HepG2 (cell line): ENCODE measurements around the gene SCYL1. TPM values are rescaled to one million over a fixed set of nuclear protein-coding genes. Genes with fewer than 3 reads are reported as not detected.

Source experiments
- DMAP1 ChIP-seq: IDR thresholded peaks from 2 replicates; pipeline ENCODE4 v1.6.1; 2016
- KLF16 ChIP-seq, 2 experiments: sonication (generic) in 1 of 2; formaldehyde crosslinking in 1 of 2; IDR thresholded peaks; 2 replicates each; pipeline versions ENCODE4 v1.6.1 to v1.8.0; 2016 to 2023; ENCODE audit warnings: missing genetic modification reagents in 2 of 2, missing compliant biosample characterization in 1 of 2
- PCBP1 ChIP-seq: fragments of 200-400 bp; formaldehyde crosslinking; IDR thresholded peaks from 2 replicates; pipeline ENCODE4 v1.6.1; 2017; ENCODE audit warnings: mild to moderate bottlenecking, low read depth, low read length, borderline replicate concordance
- SRF ChIP-seq: IDR thresholded peaks from 2 replicates; pipeline ENCODE4 v1.6.1; 2011; ENCODE audit warnings: mild to moderate bottlenecking, low read depth, low read length, moderate library complexity
- polyA plus RNA-seq, 8 experiments: library from polyadenylated mRNA; depleted of rRNA in 3 of 8; stranded (reverse) in 7 of 8; unstranded in 1 of 8; fragments of >200 nt; fragmentation: Illumina TruSeq in 4 of 8; extraction: Trizol in 4 of 8; gene quantifications; 2 replicates each; pipeline versions ENCODE4 v1.2.1 to v1.2.3, GENCODE V29; 2011 to 2016; ENCODE audit warnings: low read depth in 4 of 8, missing spikeins in 1 of 8, mixed read lengths in 1 of 8; ENCODE audit not compliant: insufficient read depth in 1 of 8
- total RNA-seq, 5 experiments: library from RNA; depleted of rRNA; stranded (reverse); fragments of >200 nt; fragmentation: Illumina TruSeq; extraction: Trizol; gene quantifications; 2 replicates each; pipeline ENCODE4 v1.2.3, GENCODE V29; 2016; ENCODE audit warnings: low read depth in 1 of 5
- TF ChIP-seq, protein P1 (sequence below): conservative IDR thresholded peaks from 2 replicates; pipeline ENCODE4 v1.6.1; 2018; ENCODE audit warnings: missing genetic modification reagents
- TF ChIP-seq, protein P2 (sequence below): sonication (generic); formaldehyde crosslinking; IDR thresholded peaks from 2 replicates; pipeline ENCODE4 v1.4.0; 2020; ENCODE audit warnings: missing genetic modification reagents

The SCYL1 gene
- total and polyA plus RNA-seq, 2 of the 13 experiments (the other 11 are each of a cell fraction or from before 2014, with no cell fraction given), result 65.9 to 103 TPM

DNA sequence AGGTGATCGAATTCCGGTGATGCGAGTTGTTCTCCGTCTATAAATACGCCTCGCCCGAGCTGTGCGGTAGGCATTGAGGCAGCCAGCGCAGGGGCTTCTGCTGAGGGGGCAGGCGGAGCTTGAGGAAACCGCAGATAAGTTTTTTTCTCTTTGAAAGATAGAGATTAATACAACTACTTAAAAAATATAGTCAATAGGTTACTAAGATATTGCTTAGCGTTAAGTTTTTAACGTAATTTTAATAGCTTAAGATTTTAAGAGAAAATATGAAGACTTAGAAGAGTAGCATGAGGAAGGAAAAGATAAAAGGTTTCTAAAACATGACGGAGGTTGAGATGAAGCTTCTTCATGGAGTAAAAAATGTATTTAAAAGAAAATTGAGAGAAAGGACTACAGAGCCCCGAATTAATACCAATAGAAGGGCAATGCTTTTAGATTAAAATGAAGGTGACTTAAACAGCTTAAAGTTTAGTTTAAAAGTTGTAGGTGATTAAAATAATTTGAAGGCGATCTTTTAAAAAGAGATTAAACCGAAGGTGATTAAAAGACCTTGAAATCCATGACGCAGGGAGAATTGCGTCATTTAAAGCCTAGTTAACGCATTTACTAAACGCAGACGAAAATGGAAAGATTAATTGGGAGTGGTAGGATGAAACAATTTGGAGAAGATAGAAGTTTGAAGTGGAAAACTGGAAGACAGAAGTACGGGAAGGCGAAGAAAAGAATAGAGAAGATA, 25.7 kb upstream of the SCYL1 start, which contains the start of gene MALAT1 (continued):
- TF ChIP-seq, protein P1, sequence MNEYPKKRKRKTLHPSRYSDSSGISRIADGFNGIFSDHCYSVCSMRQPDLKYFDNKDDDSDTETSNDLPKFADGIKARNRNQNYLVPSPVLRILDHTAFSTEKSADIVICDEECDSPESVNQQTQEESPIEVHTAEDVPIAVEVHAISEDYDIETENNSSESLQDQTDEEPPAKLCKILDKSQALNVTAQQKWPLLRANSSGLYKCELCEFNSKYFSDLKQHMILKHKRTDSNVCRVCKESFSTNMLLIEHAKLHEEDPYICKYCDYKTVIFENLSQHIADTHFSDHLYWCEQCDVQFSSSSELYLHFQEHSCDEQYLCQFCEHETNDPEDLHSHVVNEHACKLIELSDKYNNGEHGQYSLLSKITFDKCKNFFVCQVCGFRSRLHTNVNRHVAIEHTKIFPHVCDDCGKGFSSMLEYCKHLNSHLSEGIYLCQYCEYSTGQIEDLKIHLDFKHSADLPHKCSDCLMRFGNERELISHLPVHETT (CRISPR knock-in tag), result peak; percentile 57; the same call in 1 of the 2 replicates
- TF ChIP-seq, protein P2, sequence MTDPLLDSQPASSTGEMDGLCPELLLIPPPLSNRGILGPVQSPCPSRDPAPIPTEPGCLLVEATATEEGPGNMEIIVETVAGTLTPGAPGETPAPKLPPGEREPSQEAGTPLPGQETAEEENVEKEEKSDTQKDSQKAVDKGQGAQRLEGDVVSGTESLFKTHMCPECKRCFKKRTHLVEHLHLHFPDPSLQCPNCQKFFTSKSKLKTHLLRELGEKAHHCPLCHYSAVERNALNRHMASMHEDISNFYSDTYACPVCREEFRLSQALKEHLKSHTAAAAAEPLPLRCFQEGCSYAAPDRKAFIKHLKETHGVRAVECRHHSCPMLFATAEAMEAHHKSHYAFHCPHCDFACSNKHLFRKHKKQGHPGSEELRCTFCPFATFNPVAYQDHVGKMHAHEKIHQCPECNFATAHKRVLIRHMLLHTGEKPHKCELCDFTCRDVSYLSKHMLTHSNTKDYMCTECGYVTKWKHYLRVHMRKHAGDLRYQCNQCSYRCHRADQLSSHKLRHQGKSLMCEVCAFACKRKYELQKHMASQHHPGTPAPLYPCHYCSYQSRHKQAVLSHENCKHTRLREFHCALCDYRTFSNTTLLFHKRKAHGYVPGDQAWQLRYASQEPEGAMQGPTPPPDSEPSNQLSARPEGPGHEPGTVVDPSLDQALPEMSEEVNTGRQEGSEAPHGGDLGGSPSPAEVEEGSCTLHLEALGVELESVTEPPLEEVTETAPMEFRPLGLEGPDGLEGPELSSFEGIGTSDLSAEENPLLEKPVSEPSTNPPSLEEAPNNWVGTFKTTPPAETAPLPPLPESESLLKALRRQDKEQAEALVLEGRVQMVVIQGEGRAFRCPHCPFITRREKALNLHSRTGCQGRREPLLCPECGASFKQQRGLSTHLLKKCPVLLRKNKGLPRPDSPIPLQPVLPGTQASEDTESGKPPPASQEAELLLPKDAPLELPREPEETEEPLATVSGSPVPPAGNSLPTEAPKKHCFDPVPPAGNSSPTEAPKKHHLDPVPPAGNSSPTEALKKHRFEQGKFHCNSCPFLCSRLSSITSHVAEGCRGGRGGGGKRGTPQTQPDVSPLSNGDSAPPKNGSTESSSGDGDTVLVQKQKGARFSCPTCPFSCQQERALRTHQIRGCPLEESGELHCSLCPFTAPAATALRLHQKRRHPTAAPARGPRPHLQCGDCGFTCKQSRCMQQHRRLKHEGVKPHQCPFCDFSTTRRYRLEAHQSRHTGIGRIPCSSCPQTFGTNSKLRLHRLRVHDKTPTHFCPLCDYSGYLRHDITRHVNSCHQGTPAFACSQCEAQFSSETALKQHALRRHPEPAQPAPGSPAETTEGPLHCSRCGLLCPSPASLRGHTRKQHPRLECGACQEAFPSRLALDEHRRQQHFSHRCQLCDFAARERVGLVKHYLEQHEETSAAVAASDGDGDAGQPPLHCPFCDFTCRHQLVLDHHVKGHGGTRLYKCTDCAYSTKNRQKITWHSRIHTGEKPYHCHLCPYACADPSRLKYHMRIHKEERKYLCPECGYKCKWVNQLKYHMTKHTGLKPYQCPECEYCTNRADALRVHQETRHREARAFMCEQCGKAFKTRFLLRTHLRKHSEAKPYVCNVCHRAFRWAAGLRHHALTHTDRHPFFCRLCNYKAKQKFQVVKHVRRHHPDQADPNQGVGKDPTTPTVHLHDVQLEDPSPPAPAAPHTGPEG (CRISPR knock-in tag), result peak; percentile 78
- TF ChIP-seq SRF, result peak; percentile 18; the same call in 1 of the 2 replicates
- peak; percentile 96 for TF ChIP-seq DMAP1 (CRISPR knock-in tag)
- TF ChIP-seq PCBP1, result 0 out of 2 replicates have a peak, but pooled peaks have one; percentile 89
- TF ChIP-seq KLF16 (CRISPR knock-in tag; IDR thresholded peaks at IDR 0.05), result peak in 1 of 2 experiments; percentile 96; a peak in 2 of 4 replicates
